Upper lobe of right lung (tissue), 1 donor: Measurements from ENCODE around the gene STX11. TPM values are rescaled to one million over a fixed set of nuclear protein-coding genes. Genes with fewer than 3 reads are reported as not detected.
A peak's percentile ranks its signal among the peaks of the same experiment; 100 is the strongest.

Experiments used
- ATAC-seq: fragments of 200-7000 bp; cut with Tn5 transposase; one replicate; pipeline ENCODE4 v1.9.1; 2020; ENCODE audit warnings: mild to moderate bottlenecking, moderate library complexity
- DNase-seq: peaks from one replicate; pipeline ENCODE4 v3.0.0-alpha.2; 2020
- H3K27ac ChIP-seq: fragments of 200-600 bp; one replicate; pipeline ENCODE4 v1.8.0; 2022
- H3K27me3 ChIP-seq: fragments of 200-600 bp; one replicate; pipeline ENCODE4 v1.8.0; 2022; ENCODE audit warnings: mild to moderate bottlenecking
- H3K36me3 ChIP-seq: fragments of 200-600 bp; one replicate; pipeline ENCODE4 v1.8.0; 2022
- H3K4me1 ChIP-seq: fragments of 200-600 bp; one replicate; pipeline ENCODE4 v1.8.0; 2022
- H3K4me3 ChIP-seq: fragments of 200-600 bp; one replicate; pipeline ENCODE4 v1.8.0; 2022; ENCODE audit warnings: mild to moderate bottlenecking
- H3K9me3 ChIP-seq: fragments of 200-600 bp; one replicate; pipeline ENCODE4 v1.8.0; 2022
- CTCF ChIP-seq: fragments of 200-600 bp; IDR thresholded peaks from one replicate; pipeline ENCODE4 v1.8.0; 2022; ENCODE audit warnings: antibody characterized with exemption
- intact Hi-C: fragments of 100-400 bp; cut with DNase I; formaldehyde crosslinking; loops from one replicate; pipeline ENCODE4 v1.11.0; 2022
- long read RNA-seq: library from polyadenylated mRNA; unstranded; transcript quantifications from one replicate; pipeline ENCODE4 v2.0.0, GENCODE V29; 2021
- total RNA-seq: library from RNA; stranded (reverse); fragmentation: NEBNext Ultra II Directional; extraction: Animal tissue kit (Norgen Biotek cat#: 25700); gene quantifications from one replicate; pipeline ENCODE4 v1.2.1, GENCODE V29; 2021
- donor health status: DM: no; HTN: yes; CAD: no; lungs with severe emphysema.

STX11 gene
- 49.6 TPM for total RNA-seq
- long read RNA-seq, transcript STX11-201 (2 exons, 1,926 nt) = major isoform, 126 of 137 reads
- long read RNA-seq, partial matches to known transcripts = 5 of 137 reads
- long read RNA-seq, other reads (novel, unspliced or antisense) = 6 of 137 reads

- H3K36me3 ChIP-seq = no peaks in the 10 kb centered on the region
- no peak for TF ChIP-seq CTCF
- intact Hi-C loops = no loop called here
- H3K4me3 ChIP-seq = peak within 1 kb of the TSS; percentile 70
- no peaks in the 10 kb centered on the region for H3K9me3 ChIP-seq
- ATAC-seq = peak; percentile 96
- no peaks in the 10 kb centered on the region for H3K27me3 ChIP-seq
- DNase-seq = peak; percentile 92
- H3K4me1 ChIP-seq = peaks cover 15% of the 10 kb centered on the region
- H3K27ac ChIP-seq = peak within 1 kb of the TSS; percentile 88
Observed at GRCh38 chr6:144149894-144150709, at the start of gene STX11. STX11 (plus strand) TSS chr6:144150517; CDS start chr6:144186628, 36,111 bp downstream.

GRCh38 chr6:144103026-144103563 lies 47.2 kb upstream of the STX11 start:
- intact Hi-C loops = loop anchor here (10.0 kb wide), 2 partner anchors 112 to 382 kb away; no protein-coding TSS in a partner anchor
- no peak for ATAC-seq
- Histone ChIP-seq H3K9me3 (no peaks in the 10 kb centered on the region), H3K27ac (no peak overlapping the region), H3K4me3 (no peak overlapping the region), H3K4me1 (no peaks in the 10 kb centered on the region), H3K36me3 (no peaks in the 10 kb centered on the region), H3K27me3 (no peaks in the 10 kb centered on the region)
- no peak for TF ChIP-seq CTCF
- no peak for DNase-seq

GRCh38 chr6:144104488-144104887 lies 45.8 kb upstream of the STX11 start:
- Histone ChIP-seq H3K27ac (no peak overlapping the region), H3K36me3 (no peaks in the 10 kb centered on the region), H3K27me3 (no peaks in the 10 kb centered on the region), H3K9me3 (no peaks in the 10 kb centered on the region), H3K4me1 (no peaks in the 10 kb centered on the region), H3K4me3 (no peak overlapping the region)
- ATAC-seq (no peak), DNase-seq (no peak)
- intact Hi-C loops = loop anchor here (10.0 kb wide), 2 partner anchors 110 to 380 kb away; no protein-coding TSS in a partner anchor
- no peak for TF ChIP-seq CTCF

- ATAC-seq = peak; percentile 87
- intact Hi-C loops = loop anchor here (10.0 kb wide), 2 partner anchors 110 to 380 kb away; no protein-coding TSS in a partner anchor
Observed at GRCh38 chr6:144104898-144105487, 45.3 kb upstream of the STX11 start.

More at GRCh38 chr6:144104898-144105487, 45.3 kb upstream of the STX11 start:
- H3K27ac ChIP-seq = no peak overlapping the region
- H3K4me1 ChIP-seq = no peaks in the 10 kb centered on the region
- no peaks in the 10 kb centered on the region for H3K9me3 ChIP-seq
- no peaks in the 10 kb centered on the region for H3K36me3 ChIP-seq
- H3K27me3 ChIP-seq = no peaks in the 10 kb centered on the region
- DNase-seq = no peak
- no peak overlapping the region for H3K4me3 ChIP-seq
- TF ChIP-seq CTCF = peak; percentile 80
